Epidermal melanocyte (primary cell): Measurements from ENCODE around the gene RAB40AL.

ENCODE experiments used
- DNase-seq: peaks from one replicate; pipeline ENCODE4 v3.0.0; 2011; ENCODE audit warnings: low spot score; ENCODE audit not compliant: insufficient read length

RAB40AL gene

DNA sequence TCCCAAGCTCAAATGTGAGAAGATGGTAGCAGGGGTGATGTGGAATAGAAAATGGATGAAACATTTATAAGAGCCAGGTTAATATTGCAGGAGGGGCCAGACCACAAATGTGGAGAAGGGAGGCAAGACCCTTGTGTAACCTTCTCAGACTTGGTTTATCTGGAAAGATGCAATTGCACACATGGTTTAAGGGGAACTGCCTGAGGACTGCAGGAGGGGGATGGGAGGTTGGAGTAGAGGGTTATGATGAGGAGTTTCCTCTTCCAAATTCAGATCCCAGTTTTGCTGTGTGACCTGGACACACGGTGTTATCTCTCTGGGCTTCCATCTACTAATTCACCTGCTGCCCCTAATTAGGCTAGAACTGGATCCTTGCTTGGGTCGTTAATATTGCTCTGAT, 46.1 kb downstream of the RAB40AL start:
- DNase-seq = no peak

DNA sequence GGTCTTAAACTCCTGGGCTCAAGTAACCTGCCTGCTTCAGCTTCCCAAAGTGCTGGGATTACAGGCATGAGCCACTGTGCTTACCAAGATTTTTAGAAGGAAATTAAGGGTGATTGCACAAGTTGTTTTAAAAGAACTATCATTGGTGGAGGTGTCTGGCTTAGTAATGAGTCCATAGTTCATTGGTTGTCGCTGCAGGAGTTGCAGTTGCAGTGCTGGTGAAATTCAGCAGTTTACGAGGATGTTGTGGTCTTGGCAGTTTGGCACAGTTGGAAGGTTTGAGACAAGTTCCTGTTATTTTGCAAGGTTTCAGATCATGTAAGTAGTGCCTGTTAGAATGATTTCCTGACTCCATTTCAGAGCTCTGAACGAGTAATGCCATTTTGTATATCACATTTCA, 48.1 kb downstream of the RAB40AL start:
- no peak for DNase-seq
